MM.1S (cell line): Measurements from ENCODE around the gene DCLRE1B.

Experiments used
- CTCF ChIP-seq: fragments of 300-600 bp; sonication (generic); IDR thresholded peaks from 2 replicates; pipeline ENCODE4 v1.5.1; 2016; ENCODE audit warnings: antibody characterized with exemption, low read length, mixed read lengths
- EZH2phosphoT487 ChIP-seq: fragments of 300-600 bp; sonication (generic); IDR thresholded peaks from 2 replicates; pipeline ENCODE4 v1.6.1; 2018; ENCODE audit warnings: antibody characterized with exemption, low read length

DNA sequence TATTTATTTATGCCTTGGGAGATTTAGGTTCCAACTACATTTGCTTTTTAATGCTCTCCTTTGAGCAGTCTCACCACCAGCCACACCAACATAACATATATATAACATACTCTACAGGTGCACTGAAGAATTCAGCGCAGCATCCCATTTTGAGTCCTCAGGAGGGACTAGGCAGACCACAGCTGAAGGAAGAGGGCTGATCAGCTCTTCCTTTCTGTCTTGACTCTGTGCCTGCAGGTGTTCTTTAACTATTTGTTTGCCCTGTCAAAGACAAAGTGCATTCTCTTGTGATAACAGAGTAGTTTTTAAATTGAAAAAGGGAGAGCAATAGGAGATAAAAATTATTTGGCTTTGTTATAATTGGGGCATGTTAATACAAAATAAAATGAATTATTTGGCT is 41.0 kb downstream of the DCLRE1B start:
- TF ChIP-seq CTCF (no peak), EZH2phosphoT487 (no peak)
